Smooth muscle cell (in vitro differentiated cells): Measurements from ENCODE around the gene FAM3A. TPM values are rescaled to one million over a fixed set of nuclear protein-coding genes. Genes with fewer than 3 reads are reported as not detected.
A peak's percentile ranks its signal among the peaks of the same experiment; 100 is the strongest.

Experiments used
- DNase-seq: peaks from one replicate; lab custom pipeline; 2025; ENCODE audit not compliant: unreplicated experiment; lab: John Stamatoyannopoulos, UW
- H2AFZ ChIP-seq: fragments of 200-600 bp; sonication (generic); 2 replicates; pipeline ENCODE4 v1.6.0; 2016; ENCODE audit warnings: antibody characterized with exemption, low read depth, mild to moderate bottlenecking
- H3F3A ChIP-seq: fragments of 200-600 bp; sonication (generic); 2 replicates; pipeline ENCODE4 v1.6.0; 2017; ENCODE audit warnings: antibody characterized with exemption, low read depth
- H3K27ac ChIP-seq: fragments of 200-600 bp; sonication (generic); 2 replicates; pipeline ENCODE4 v1.5.1; 2016; ENCODE audit warnings: low read depth, mild to moderate bottlenecking
- H3K27me3 ChIP-seq: fragments of 200-600 bp; sonication (generic); 2 replicates; pipeline ENCODE4 v1.6.1; 2016; ENCODE audit warnings: low read depth, mild to moderate bottlenecking
- H3K36me3 ChIP-seq: fragments of 200-600 bp; sonication (generic); 2 replicates; pipeline ENCODE4 v1.5.1; 2016; ENCODE audit warnings: low read depth
- H3K4me1 ChIP-seq: fragments of 200-600 bp; sonication (generic); 2 replicates; pipeline ENCODE4 v1.5.1; 2016; ENCODE audit warnings: low read depth
- H3K4me2 ChIP-seq: fragments of 200-600 bp; sonication (generic); 2 replicates; pipeline ENCODE4 v1.6.0; 2016; ENCODE audit warnings: mild to moderate bottlenecking
- H3K4me3 ChIP-seq: fragments of 200-600 bp; sonication (generic); 2 replicates; pipeline ENCODE4 v1.5.1; 2016; ENCODE audit warnings: mild to moderate bottlenecking
- H3K79me2 ChIP-seq: fragments of 200-600 bp; sonication (generic); 2 replicates; pipeline ENCODE4 v1.6.0; 2016; ENCODE audit warnings: low read depth, mild to moderate bottlenecking
- H3K9ac ChIP-seq: fragments of 200-600 bp; sonication (generic); 2 replicates; pipeline ENCODE4 v1.6.0; 2016; ENCODE audit warnings: low read depth
- H3K9me3 ChIP-seq: fragments of 200-600 bp; sonication (generic); replicated peaks from 2 replicates; pipeline ENCODE4 v1.5.1; 2016; ENCODE audit warnings: low read depth
- H4K20me1 ChIP-seq: fragments of 200-600 bp; sonication (generic); 2 replicates; pipeline ENCODE4 v1.6.0; 2016; ENCODE audit warnings: low read depth
- WGBS: methylation state at CpG from one replicate; pipeline ENCODE4 v1.1.7; 2016; ENCODE audit warnings: low lambda C conversion rate; 5-methylcytosine and 5-hydroxymethylcytosine counted together
- polyA plus RNA-seq: library from polyadenylated mRNA; unstranded; fragments of >200 nt; fragmentation: Nextera tagmentation; extraction: Ambion mirVana; gene quantifications from 2 replicates; pipeline ENCODE4 v1.2.1, GENCODE V29; 2016
- total RNA-seq: library from RNA; depleted of rRNA; stranded (reverse); fragments of >200 nt; gene quantifications from 2 replicates; pipeline ENCODE4 v1.2.3, GENCODE V29; 2014
- TF ChIP-seq, protein P1 (sequence below): fragments of 200-600 bp; sonication (generic); IDR thresholded peaks from 2 replicates; pipeline ENCODE4 v1.5.1; 2017; ENCODE audit warnings: borderline replicate concordance, mild to moderate bottlenecking, antibody characterized with exemption; ENCODE audit not compliant: insufficient read depth, poor library complexity, severe bottlenecking

The FAM3A gene
- total and polyA plus RNA-seq, 2 experiments from 2014 or later: 13.6 to 49.1 TPM

- H4K20me1 ChIP-seq: no peaks in the 10 kb centered on the region
- no peaks in the 10 kb centered on the region for H3K36me3 ChIP-seq
- 23% methylated on average over 4 of the region's 16 CpGs for WGBS
- H3K27ac ChIP-seq: peak overlapping the region; percentile 7
- no peaks in the 10 kb centered on the region for H3K79me2 ChIP-seq
- no peaks in the 10 kb centered on the region for H3K27me3 ChIP-seq
- TF ChIP-seq, protein P1, sequence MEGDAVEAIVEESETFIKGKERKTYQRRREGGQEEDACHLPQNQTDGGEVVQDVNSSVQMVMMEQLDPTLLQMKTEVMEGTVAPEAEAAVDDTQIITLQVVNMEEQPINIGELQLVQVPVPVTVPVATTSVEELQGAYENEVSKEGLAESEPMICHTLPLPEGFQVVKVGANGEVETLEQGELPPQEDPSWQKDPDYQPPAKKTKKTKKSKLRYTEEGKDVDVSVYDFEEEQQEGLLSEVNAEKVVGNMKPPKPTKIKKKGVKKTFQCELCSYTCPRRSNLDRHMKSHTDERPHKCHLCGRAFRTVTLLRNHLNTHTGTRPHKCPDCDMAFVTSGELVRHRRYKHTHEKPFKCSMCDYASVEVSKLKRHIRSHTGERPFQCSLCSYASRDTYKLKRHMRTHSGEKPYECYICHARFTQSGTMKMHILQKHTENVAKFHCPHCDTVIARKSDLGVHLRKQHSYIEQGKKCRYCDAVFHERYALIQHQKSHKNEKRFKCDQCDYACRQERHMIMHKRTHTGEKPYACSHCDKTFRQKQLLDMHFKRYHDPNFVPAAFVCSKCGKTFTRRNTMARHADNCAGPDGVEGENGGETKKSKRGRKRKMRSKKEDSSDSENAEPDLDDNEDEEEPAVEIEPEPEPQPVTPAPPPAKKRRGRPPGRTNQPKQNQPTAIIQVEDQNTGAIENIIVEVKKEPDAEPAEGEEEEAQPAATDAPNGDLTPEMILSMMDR: no peak
- no peak overlapping the region for H3K4me3 ChIP-seq
- H3K4me2 ChIP-seq: no peak overlapping the region
- no peaks in the 10 kb centered on the region for H3K9me3 ChIP-seq
- no peak overlapping the region for H3K9ac ChIP-seq
- no peak overlapping the region for H2AFZ ChIP-seq
- no peak for DNase-seq
- no peaks in the 10 kb centered on the region for H3F3A ChIP-seq
- H3K4me1 ChIP-seq: no peaks in the 10 kb centered on the region
Measured at GRCh38 chrX:154531626-154532025, 15.6 kb upstream of the FAM3A start.

- no peak for DNase-seq
- Histone ChIP-seq H3K36me3 (no peaks in the 10 kb centered on the region), H4K20me1 (no peaks in the 10 kb centered on the region), H3K27ac (no peak overlapping the region), H3K79me2 (no peaks in the 10 kb centered on the region), H3K4me3 (no peak overlapping the region), H3K9ac (no peak overlapping the region), H3K4me2 (no peak overlapping the region), H3K27me3 (no peaks in the 10 kb centered on the region), H3F3A (no peaks in the 10 kb centered on the region), H2AFZ (no peak overlapping the region), H3K9me3 (no peaks in the 10 kb centered on the region), H3K4me1 (no peaks in the 10 kb centered on the region)
- TF ChIP-seq, protein P1: no peak
- 92% methylated on average over 11 of the region's 11 CpGs for WGBS
Measured at GRCh38 chrX:154530286-154530685, 14.3 kb upstream of the FAM3A start.

GRCh38 chrX:154529206-154529612, 13.2 kb upstream of the FAM3A start:
- WGBS: 78% methylated on average over 6 of the region's 6 CpGs
- no peak overlapping the region for H3K4me2 ChIP-seq

More at GRCh38 chrX:154529206-154529612, 13.2 kb upstream of the FAM3A start:
- no peaks in the 10 kb centered on the region for H3K4me1 ChIP-seq
- no peaks in the 10 kb centered on the region for H3K36me3 ChIP-seq
- no peak overlapping the region for H2AFZ ChIP-seq
- DNase-seq: no peak
- H3K27ac ChIP-seq: no peak overlapping the region
- no peaks in the 10 kb centered on the region for H3K27me3 ChIP-seq
- no peaks in the 10 kb centered on the region for H4K20me1 ChIP-seq
- H3K9me3 ChIP-seq: no peaks in the 10 kb centered on the region
- H3F3A ChIP-seq: no peaks in the 10 kb centered on the region
- TF ChIP-seq, protein P1: no peak
- H3K4me3 ChIP-seq: no peak overlapping the region
- no peak overlapping the region for H3K9ac ChIP-seq
- no peaks in the 10 kb centered on the region for H3K79me2 ChIP-seq
